ENCODE measurements around the gene PGC. TPM values are rescaled to one million over a fixed set of nuclear protein-coding genes. Genes with fewer than 3 reads are reported as not detected.
A peak's percentile ranks its signal among the peaks of the same experiment; 100 is the strongest.

PGC gene
- total and polyA plus RNA-seq, 2 donors (not counting 3 experiments of a cell fraction or from before 2014, with no cell fraction given) = not detected

DNA sequence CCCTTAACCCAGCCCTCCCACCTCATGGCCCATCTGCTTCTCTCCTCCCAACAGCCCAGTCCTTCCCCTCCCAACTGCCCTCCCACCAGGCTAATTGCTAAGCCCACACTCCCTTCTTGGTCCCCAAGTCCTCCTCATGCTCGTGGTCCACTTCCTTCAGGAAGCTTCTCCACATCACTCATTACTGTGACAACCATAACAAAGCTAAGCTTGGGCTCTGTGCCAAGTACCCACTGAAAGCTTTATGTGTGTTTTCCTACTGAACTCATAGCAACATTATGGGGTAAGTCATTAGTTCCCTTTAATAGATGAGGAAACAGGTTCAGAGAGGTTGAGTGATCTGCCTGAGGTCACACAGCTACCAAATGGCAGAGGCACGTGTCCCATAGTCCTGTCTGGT lies 16.3 kb upstream of the PGC start:
- H4K20me1 ChIP-seq (replicated peaks; ENCODE audit: control insufficient read depth, extremely low read depth, insufficient read depth, low read length) = no peaks in the 10 kb centered on the region
- no peak overlapping the region for H3K4me2 ChIP-seq (ENCODE audit: insufficient read depth, low read length)
- FAIRE-seq = no peak
- H3K9ac ChIP-seq (replicated peaks; ENCODE audit: extremely low read depth, insufficient read depth, low read length) = no peak overlapping the region
- H3K36me3 ChIP-seq (ENCODE audit: control insufficient read depth in 2 of 2, extremely low read depth in 1 of 2, insufficient read depth in 2 of 2, low read length in 2 of 2) = no peaks in the 10 kb centered on the region
- H3K79me2 ChIP-seq (ENCODE audit: control insufficient read depth, insufficient read depth, low read length) = no peaks in the 10 kb centered on the region
- no peak for TF ChIP-seq GATA2 (IDR thresholded peaks at IDR 0.05; ENCODE audit: insufficient read depth, insufficient read length, low read depth, low read length)
- TF ChIP-seq, protein P1, sequence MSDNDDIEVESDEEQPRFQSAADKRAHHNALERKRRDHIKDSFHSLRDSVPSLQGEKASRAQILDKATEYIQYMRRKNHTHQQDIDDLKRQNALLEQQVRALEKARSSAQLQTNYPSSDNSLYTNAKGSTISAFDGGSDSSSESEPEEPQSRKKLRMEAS (IDR thresholded peaks at IDR 0.05; ENCODE audit: insufficient read depth, insufficient read length) = peak; percentile 15
- peak; percentile 5 for TF ChIP-seq JUN (IDR thresholded peaks at IDR 0.05; ENCODE audit: borderline replicate concordance, insufficient read depth, insufficient read length, low read depth)
- peak; percentile 91 for DNase-seq (ENCODE audit: low read depth, low spot score)
- POLR2A ChIA-PET = interaction anchor here (0.5 kb wide), 1 partner anchor 18 kb away, joined by 5 read pairs; no protein-coding TSS in a partner anchor
- intact Hi-C loops (cut with micrococcal nuclease) (no loop called here), dilution Hi-C loops (cut with MboI; ENCODE audit: extremely low pct_ligation_motif_present, low sequenced_read_pairs) (no loop called here)
- BruUV-seq (replicated peaks) = no TSS peak
- H3K9me1 ChIP-seq (replicated peaks; ENCODE audit: control insufficient read depth, extremely low read depth, insufficient read depth, low read length) = no peaks in the 10 kb centered on the region
- H3K27me3 ChIP-seq (ENCODE audit: control insufficient read depth in 2 of 2, insufficient read depth in 2 of 2, low read length in 2 of 2) = no peaks in the 10 kb centered on the region
- no peak overlapping the region for H3K27ac ChIP-seq (ENCODE audit: insufficient read depth, low read depth, low read length)
- no peak overlapping the region for H2AFZ ChIP-seq (ENCODE audit: low read depth, low read length)
- no peak overlapping the region for H3K4me3 ChIP-seq (replicated peaks in 1 of 3; ENCODE audit: insufficient read depth in 1 of 3, low read depth in 1 of 3, low read length in 3 of 3)
- CTCF ChIA-PET = interaction anchor here (0.6 to 1.4 kb wide), 3 partner anchors 13 to 29 kb away, joined by 3 to 6 read pairs (median 3); no protein-coding TSS in a partner anchor
- no peaks in the 10 kb centered on the region for H3K9me3 ChIP-seq (replicated peaks; ENCODE audit: control insufficient read depth, insufficient read depth, low read length)
- peaks cover 6% of the 10 kb centered on the region for H3K4me1 ChIP-seq (ENCODE audit: control insufficient read depth, extremely low read depth, insufficient read depth, low read length)

DNA sequence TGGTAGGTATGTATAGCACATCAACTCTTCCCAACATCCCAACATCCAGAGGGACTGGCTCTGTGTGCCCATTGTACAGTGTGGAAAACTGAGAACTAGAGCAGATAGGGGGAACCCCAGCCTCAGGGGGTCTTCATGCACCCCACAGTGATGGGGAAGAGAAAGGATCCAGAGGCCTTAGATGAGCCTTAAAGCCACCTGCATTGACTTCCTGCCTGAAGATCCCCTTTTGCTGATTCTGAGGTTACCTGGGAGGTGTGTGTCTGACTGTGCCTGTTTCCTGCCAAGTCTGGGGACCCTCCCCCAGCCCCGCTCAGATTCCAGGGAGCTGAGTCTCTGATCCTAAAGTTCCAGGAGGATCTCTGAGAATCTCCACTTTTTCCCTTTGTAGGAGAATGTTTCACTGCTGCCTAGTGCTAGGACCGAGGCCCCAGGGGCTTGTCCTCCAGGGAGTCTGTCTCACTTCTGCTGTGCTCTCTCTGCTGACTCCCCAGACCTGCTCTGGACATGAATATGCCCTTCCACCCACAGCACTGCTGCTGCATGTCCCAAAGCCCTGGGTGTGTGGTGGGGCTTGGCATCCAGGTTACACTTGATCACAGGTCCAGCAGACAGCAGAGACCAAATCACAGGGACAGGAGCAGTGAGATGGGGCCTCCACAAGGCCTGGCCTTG lies 12.8 kb upstream of the PGC start:
- Histone ChIP-seq H3K9me3 (replicated peaks; ENCODE audit: control insufficient read depth, insufficient read depth, low read length) (no peaks in the 10 kb centered on the region), H4K20me1 (replicated peaks; ENCODE audit: control insufficient read depth, extremely low read depth, insufficient read depth, low read length) (no peaks in the 10 kb centered on the region), H3K79me2 (ENCODE audit: control insufficient read depth, insufficient read depth, low read length) (no peaks in the 10 kb centered on the region), H3K4me1 (ENCODE audit: control insufficient read depth, extremely low read depth, insufficient read depth, low read length) (peaks cover 4% of the 10 kb centered on the region), H3K27ac (ENCODE audit: insufficient read depth, low read depth, low read length) (no peak overlapping the region), H3K9me1 (replicated peaks; ENCODE audit: control insufficient read depth, extremely low read depth, insufficient read depth, low read length) (no peaks in the 10 kb centered on the region), H2AFZ (ENCODE audit: low read depth, low read length) (no peak overlapping the region), H3K9ac (replicated peaks; ENCODE audit: extremely low read depth, insufficient read depth, low read length) (no peak overlapping the region), H3K4me2 (ENCODE audit: insufficient read depth, low read length) (no peak overlapping the region), H3K27me3 (ENCODE audit: control insufficient read depth in 2 of 2, insufficient read depth in 2 of 2, low read length in 2 of 2) (no peaks in the 10 kb centered on the region), H3K4me3 (replicated peaks in 1 of 3; ENCODE audit: insufficient read depth in 1 of 3, low read depth in 1 of 3, low read length in 3 of 3) (no peak overlapping the region), H3K36me3 (ENCODE audit: control insufficient read depth in 2 of 2, extremely low read depth in 1 of 2, insufficient read depth in 2 of 2, low read length in 2 of 2) (no peaks in the 10 kb centered on the region)
- no peak for FAIRE-seq
- ChIA-PET CTCF (no interaction called here), POLR2A (no interaction called here)
- DNase-seq (ENCODE audit: low read depth, low spot score) = no peak
- dilution Hi-C loops (cut with MboI; ENCODE audit: extremely low pct_ligation_motif_present, low sequenced_read_pairs) = no loop called here
- intact Hi-C loops (cut with micrococcal nuclease) = no loop called here
- BruUV-seq (replicated peaks) = no TSS peak
- TF ChIP-seq JUN (IDR thresholded peaks at IDR 0.05; ENCODE audit: borderline replicate concordance, insufficient read depth, insufficient read length, low read depth) (no peak), MYC (IDR thresholded peaks at IDR 0.05; ENCODE audit: low read depth, low read length) (no peak), FOS (IDR thresholded peaks at IDR 0.05; ENCODE audit: borderline replicate concordance, insufficient read depth, low read length) (no peak), POLR2AphosphoS5 (IDR thresholded peaks at IDR 0.05; ENCODE audit: insufficient read depth, low read depth, low read length) (no peak), GATA2 (IDR thresholded peaks at IDR 0.05; ENCODE audit: insufficient read depth, insufficient read length, low read depth, low read length) (no peak), EZH2 (IDR thresholded peaks at IDR 0.05; ENCODE audit: borderline replicate concordance, low read depth, low read length, severe bottlenecking) (no peak)
- TF ChIP-seq, protein P1 (IDR thresholded peaks at IDR 0.05; ENCODE audit: insufficient read depth, insufficient read length) = no peak

Data from endothelial cell of umbilical vein (primary cell).